SH-SY5Y (cell line): ENCODE measurements around the gene SLC24A3.

Experiments used
- GATA2 ChIP-seq: IDR thresholded peaks from 2 replicates; pipeline ENCODE4 v1.6.1; 2011; ENCODE audit warnings: mild to moderate bottlenecking, low read depth, low read length
- GATA3 ChIP-seq: IDR thresholded peaks from 2 replicates; pipeline ENCODE4 v1.6.1; 2011; ENCODE audit warnings: low read depth, mild to moderate bottlenecking, low read length, moderate library complexity

DNA sequence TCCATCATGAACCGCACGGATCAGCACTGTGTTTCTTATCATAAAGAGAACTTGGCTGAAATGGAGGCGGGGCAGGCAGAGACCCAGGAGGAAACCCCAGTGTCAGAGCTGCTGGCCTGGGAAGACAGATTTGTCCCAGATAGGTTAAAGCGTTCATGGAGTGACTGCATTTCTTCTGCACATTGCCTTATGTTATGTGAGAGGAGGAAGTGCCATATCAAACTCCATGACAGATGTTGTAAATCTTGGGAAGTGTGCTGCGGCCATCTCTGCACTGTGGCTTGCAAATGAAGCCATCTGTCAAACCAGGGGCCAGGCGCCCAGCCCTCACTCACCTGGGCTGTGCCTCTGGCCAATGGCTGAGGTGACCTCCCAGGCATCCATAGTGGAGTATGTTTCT is 163.0 kb downstream of the SLC24A3 start:
- no peak for TF ChIP-seq GATA2
- TF ChIP-seq GATA3, result no peak
